Measurements from ENCODE around the gene FNDC11.

The FNDC11 gene

GRCh38 chr20:63519668-63520503, 34.1 kb upstream of the FNDC11 start:
- DNase-seq (ENCODE audit: low spot score in 2 of 2) = peak; percentile 41 to 47
- Mint-ChIP-seq H3K27ac (ENCODE audit: low read depth) (peak overlapping the region; percentile 78), H3K9me3 (no peaks in the 10 kb centered on the region)

DNA sequence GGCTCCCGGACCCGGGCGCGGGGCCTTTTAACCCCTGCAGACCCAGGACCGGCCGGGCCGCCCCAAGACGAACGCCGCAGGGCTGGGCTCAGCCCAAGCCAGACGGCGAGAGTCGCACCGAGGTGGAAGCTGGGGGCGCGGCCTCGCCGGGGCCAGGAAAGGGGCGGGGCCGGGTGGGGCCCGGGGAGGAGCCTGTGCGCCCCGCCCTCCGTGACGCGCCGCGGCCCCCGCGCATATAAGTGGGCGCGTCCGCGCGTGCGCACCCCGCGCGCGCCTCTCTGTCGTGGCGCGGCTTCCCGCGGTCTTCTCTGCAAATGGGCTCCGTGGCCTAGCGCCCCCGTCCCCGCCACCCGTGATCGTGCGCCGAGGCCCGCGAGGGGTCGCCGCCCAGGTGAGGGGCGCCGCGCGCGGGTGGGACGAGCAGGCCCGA, 33.4 kb upstream of the FNDC11 start, which contains the start of gene PPDPF:
PPDPF (plus strand) TSS at position 262 of the 430 bp plus-strand sequence. CDS start 544 bp downstream, outside the sequence.
- H3K27me3 Mint-ChIP-seq = no peaks in the 10 kb centered on the region
- peak within 1 kb of the TSS; percentile 78 for H3K27ac Mint-ChIP-seq (ENCODE audit: low read depth)
- DNase-seq (ENCODE audit: low spot score in 2 of 2) = peak; percentile 69 to 77
- peak within 1 kb of the TSS; percentile 81 for H3K4me3 Mint-ChIP-seq
- ATAC-seq (replicated peaks; ENCODE audit: extremely low read depth, poor library complexity, severe bottlenecking) = peak; percentile 83
- H3K9me3 Mint-ChIP-seq = no peaks in the 10 kb centered on the region
- peaks cover 14% of the 10 kb centered on the region for H3K4me1 Mint-ChIP-seq
- H3K36me3 Mint-ChIP-seq (ENCODE audit: insufficient read depth) = peaks cover 33% of the 10 kb centered on the region

More at GRCh38 chr20:63519668-63520503, 34.1 kb upstream of the FNDC11 start:
- Mint-ChIP-seq H3K4me1 (peaks cover 14% of the 10 kb centered on the region), H3K4me3 (peak overlapping the region; percentile 81), H3K36me3 (ENCODE audit: insufficient read depth) (peaks cover 33% of the 10 kb centered on the region), H3K27me3 (no peaks in the 10 kb centered on the region)
- peak; percentile 36 for ATAC-seq (replicated peaks; ENCODE audit: extremely low read depth, poor library complexity, severe bottlenecking)

GRCh38 chr20:63520934-63521601, 32.9 kb upstream of the FNDC11 start:
- ATAC-seq (replicated peaks; ENCODE audit: extremely low read depth, poor library complexity, severe bottlenecking) (peak; percentile 73), DNase-seq (ENCODE audit: low spot score in 2 of 2) (peak in 1 of 2 donors; percentile 69)
- no peaks in the 10 kb centered on the region for H3K27me3 Mint-ChIP-seq
- no peaks in the 10 kb centered on the region for H3K9me3 Mint-ChIP-seq
- peak overlapping the region; percentile 78 for H3K27ac Mint-ChIP-seq (ENCODE audit: low read depth)
- H3K4me1 Mint-ChIP-seq = peaks cover 14% of the 10 kb centered on the region
- H3K36me3 Mint-ChIP-seq (ENCODE audit: insufficient read depth) = peaks cover 33% of the 10 kb centered on the region
- peak overlapping the region; percentile 81 for H3K4me3 Mint-ChIP-seq

GRCh38 chr20:63521602-63522001, 32.4 kb upstream of the FNDC11 start:
- Mint-ChIP-seq H3K4me1 (peaks cover 14% of the 10 kb centered on the region), H3K36me3 (ENCODE audit: insufficient read depth) (peaks cover 33% of the 10 kb centered on the region), H3K9me3 (no peaks in the 10 kb centered on the region), H3K27me3 (no peaks in the 10 kb centered on the region), H3K4me3 (peak overlapping the region; percentile 81), H3K27ac (ENCODE audit: low read depth) (peak overlapping the region; percentile 78)
- DNase-seq (ENCODE audit: low spot score in 2 of 2) (no peak), ATAC-seq (replicated peaks; ENCODE audit: extremely low read depth, poor library complexity, severe bottlenecking) (no peak)

DNA sequence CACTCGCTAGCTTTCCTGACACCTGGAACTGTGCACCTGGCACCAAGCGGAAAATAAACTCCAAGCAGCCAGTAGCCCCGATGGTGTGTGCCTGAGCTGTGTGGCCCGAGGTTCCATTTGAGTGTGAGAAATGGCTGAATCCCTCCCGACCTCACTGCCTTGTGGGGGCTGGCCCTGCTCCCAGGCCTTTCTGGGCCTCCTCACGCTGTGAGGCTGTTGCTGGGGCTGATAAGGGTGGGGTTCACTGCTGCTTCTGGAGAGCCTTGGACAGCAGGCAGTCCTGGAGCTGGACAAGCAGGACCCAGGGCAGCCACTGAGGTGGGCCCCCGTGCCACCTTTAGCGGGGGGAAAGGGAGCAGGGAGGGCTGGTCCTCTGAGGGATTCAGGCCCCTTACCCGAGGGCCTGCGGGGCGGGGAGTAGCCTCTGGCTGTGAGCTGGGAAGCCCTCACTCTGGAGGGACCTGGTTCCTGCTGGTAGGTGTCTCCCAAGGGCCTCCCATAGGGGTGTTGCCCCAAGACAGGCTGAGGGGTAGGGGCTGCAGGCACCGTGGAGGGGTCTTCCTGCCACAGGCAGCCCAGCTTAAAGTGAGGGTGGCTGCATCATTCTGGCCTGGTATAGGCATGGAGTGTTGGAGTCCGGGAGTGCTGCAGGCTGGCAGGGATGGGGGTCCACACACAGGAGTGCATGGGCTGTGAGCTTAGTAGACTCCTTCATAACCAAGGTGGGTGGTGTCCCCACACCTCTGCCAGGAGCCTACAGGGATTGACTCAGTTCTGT, 31.7 kb upstream of the FNDC11 start:
- Mint-ChIP-seq H3K36me3 (ENCODE audit: insufficient read depth) (peaks cover 33% of the 10 kb centered on the region), H3K4me1 (peaks cover 14% of the 10 kb centered on the region), H3K27me3 (no peaks in the 10 kb centered on the region), H3K27ac (ENCODE audit: low read depth) (peak overlapping the region; percentile 78), H3K4me3 (peak overlapping the region; percentile 81), H3K9me3 (no peaks in the 10 kb centered on the region)
- no peak for DNase-seq (ENCODE audit: low spot score in 2 of 2)
- no peak for ATAC-seq (replicated peaks; ENCODE audit: extremely low read depth, poor library complexity, severe bottlenecking)

- ATAC-seq (replicated peaks; ENCODE audit: extremely low read depth, poor library complexity, severe bottlenecking) (no peak), DNase-seq (ENCODE audit: low spot score in 2 of 2) (no peak)
- H3K4me3 Mint-ChIP-seq = peak overlapping the region; percentile 81
- no peaks in the 10 kb centered on the region for H3K9me3 Mint-ChIP-seq
- H3K36me3 Mint-ChIP-seq (ENCODE audit: insufficient read depth) = peaks cover 33% of the 10 kb centered on the region
- no peaks in the 10 kb centered on the region for H3K27me3 Mint-ChIP-seq
- peak overlapping the region; percentile 78 for H3K27ac Mint-ChIP-seq (ENCODE audit: low read depth)
- peaks cover 14% of the 10 kb centered on the region for H3K4me1 Mint-ChIP-seq
Observed at GRCh38 chr20:63522981-63523611, 30.9 kb upstream of the FNDC11 start.

DNA sequence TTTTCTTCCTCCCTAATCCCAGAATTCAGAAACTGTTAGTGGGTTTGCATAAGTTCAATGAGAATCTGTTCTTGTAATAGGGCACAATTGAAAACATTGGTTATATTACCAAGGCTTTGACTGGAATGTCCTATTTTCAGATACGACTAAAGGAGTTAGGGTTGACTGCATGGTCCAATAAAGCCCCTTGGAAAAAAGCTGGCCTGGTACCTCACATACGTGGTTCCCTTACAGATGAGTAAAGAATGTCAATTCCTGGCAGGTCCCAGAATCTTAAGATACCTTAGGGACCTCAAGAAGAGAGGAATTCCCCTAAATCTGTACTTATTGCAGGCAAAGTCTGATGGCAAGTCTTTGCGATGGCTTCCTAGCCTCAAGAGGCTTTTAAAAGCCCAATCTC, 28.8 kb upstream of the FNDC11 start:
- Mint-ChIP-seq H3K27me3 (no peaks in the 10 kb centered on the region), H3K4me1 (peaks cover 19% of the 10 kb centered on the region), H3K36me3 (ENCODE audit: insufficient read depth) (peaks cover 35% of the 10 kb centered on the region), H3K4me3 (peak overlapping the region; percentile 3), H3K9me3 (no peaks in the 10 kb centered on the region), H3K27ac (ENCODE audit: low read depth) (no peak overlapping the region)
- DNase-seq (ENCODE audit: low spot score in 2 of 2) (no peak), ATAC-seq (replicated peaks; ENCODE audit: extremely low read depth, poor library complexity, severe bottlenecking) (no peak)

- no peaks in the 10 kb centered on the region for H3K27me3 Mint-ChIP-seq
- H3K9me3 Mint-ChIP-seq = no peaks in the 10 kb centered on the region
- no peak for ATAC-seq (replicated peaks; ENCODE audit: extremely low read depth, poor library complexity, severe bottlenecking)
- H3K27ac Mint-ChIP-seq (ENCODE audit: low read depth) = no peak overlapping the region
- H3K4me1 Mint-ChIP-seq = peaks cover 19% of the 10 kb centered on the region
- H3K36me3 Mint-ChIP-seq (ENCODE audit: insufficient read depth) = peaks cover 32% of the 10 kb centered on the region
- DNase-seq (ENCODE audit: low spot score in 2 of 2) = no peak
- no peak overlapping the region for H3K4me3 Mint-ChIP-seq
Observed at GRCh38 chr20:63525971-63526370, 28.0 kb upstream of the FNDC11 start.

GRCh38 chr20:63527184-63527583, 26.8 kb upstream of the FNDC11 start:
- no peak for ATAC-seq (replicated peaks; ENCODE audit: extremely low read depth, poor library complexity, severe bottlenecking)
- Mint-ChIP-seq H3K9me3 (no peaks in the 10 kb centered on the region), H3K27me3 (no peaks in the 10 kb centered on the region), H3K27ac (ENCODE audit: low read depth) (no peak overlapping the region), H3K4me1 (peaks cover 18% of the 10 kb centered on the region), H3K4me3 (no peak overlapping the region), H3K36me3 (ENCODE audit: insufficient read depth) (peaks cover 28% of the 10 kb centered on the region)
- DNase-seq (ENCODE audit: low spot score in 2 of 2) = no peak

DNA sequence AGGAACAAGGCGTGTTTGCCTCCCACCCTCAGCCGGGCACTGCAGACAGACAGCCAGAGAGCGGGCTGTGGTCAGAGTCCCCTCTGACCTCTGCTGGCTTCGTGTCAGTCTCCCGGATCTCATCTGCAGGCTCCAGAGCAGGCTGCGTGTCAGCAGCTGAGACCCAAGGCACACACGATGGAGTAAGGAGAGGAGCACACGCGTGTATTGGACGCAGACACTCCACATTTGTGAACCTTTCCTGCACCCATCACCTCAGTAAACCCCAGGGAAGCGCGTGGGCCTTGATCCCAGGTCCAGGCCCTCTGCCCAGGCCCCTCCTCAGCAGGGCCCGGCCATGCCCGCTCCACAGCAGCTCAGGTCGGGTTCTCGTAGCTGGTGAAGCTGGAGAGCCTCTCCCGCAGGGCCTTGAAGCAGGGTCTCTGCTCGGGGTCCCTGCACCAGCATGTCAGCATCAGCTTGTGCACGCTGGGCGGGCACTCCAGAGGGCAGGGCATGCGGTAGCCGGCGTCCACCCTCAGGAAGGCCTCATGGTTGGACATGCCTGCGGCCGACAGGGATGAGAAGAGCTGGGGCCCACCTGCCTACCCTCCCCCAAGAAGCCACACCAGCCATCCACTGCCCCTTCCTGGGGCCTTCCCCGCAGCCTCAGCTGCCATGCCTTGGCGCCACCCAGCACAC, 24.6 kb upstream of the FNDC11 start:
- Mint-ChIP-seq H3K9me3 (no peaks in the 10 kb centered on the region), H3K27me3 (no peaks in the 10 kb centered on the region), H3K4me1 (peaks cover 6% of the 10 kb centered on the region), H3K27ac (ENCODE audit: low read depth) (no peak overlapping the region), H3K4me3 (no peak overlapping the region), H3K36me3 (ENCODE audit: insufficient read depth) (peaks cover 12% of the 10 kb centered on the region)
- ATAC-seq (replicated peaks; ENCODE audit: extremely low read depth, poor library complexity, severe bottlenecking) = no peak
- DNase-seq (ENCODE audit: low spot score in 2 of 2) = no peak

GRCh38 chr20:63529861-63530787, 23.8 kb upstream of the FNDC11 start:
- Mint-ChIP-seq H3K27me3 (no peaks in the 10 kb centered on the region), H3K4me1 (peaks cover 6% of the 10 kb centered on the region), H3K36me3 (ENCODE audit: insufficient read depth) (peaks cover 6% of the 10 kb centered on the region), H3K9me3 (no peaks in the 10 kb centered on the region), H3K4me3 (no peak overlapping the region), H3K27ac (ENCODE audit: low read depth) (no peak overlapping the region)
- DNase-seq (ENCODE audit: low spot score in 2 of 2) = no peak
- no peak for ATAC-seq (replicated peaks; ENCODE audit: extremely low read depth, poor library complexity, severe bottlenecking)
